Sigmoid colon (tissue), 4 donors: Measurements from ENCODE around the gene FURIN.

Source experiments
- EP300 ChIP-seq, 4 donors: sonication (generic); formaldehyde crosslinking; IDR thresholded peaks; one replicate each; pipeline ENCODE4 v1.6.1; 2017; ENCODE audit warnings: antibody characterized with exemption in 4 of 4
- POLR2A ChIP-seq, 2 donors: fragments of 450-650 bp; IDR thresholded peaks; one replicate each; pipeline ENCODE4 v1.6.1; 2016; ENCODE audit warnings: antibody characterized with exemption in 2 of 2, mild to moderate bottlenecking in 2 of 2, moderate library complexity in 2 of 2
- POLR2AphosphoS5 ChIP-seq, 4 donors: sonication (generic); formaldehyde crosslinking; IDR thresholded peaks; one replicate each; pipeline ENCODE4 v1.6.1; 2017; ENCODE audit warnings: antibody characterized with exemption in 4 of 4
- TF ChIP-seq, protein P1 (sequence below), 4 experiments: fragments of 450-650 bp in 3 of 4; fragments of 200-600 bp in 1 of 4; IDR thresholded peaks; one replicate each; pipeline ENCODE4 v1.5.1; 2016 to 2019; ENCODE audit warnings: antibody characterized with exemption in 4 of 4, mild to moderate bottlenecking in 3 of 4, moderate library complexity in 2 of 4

DNA sequence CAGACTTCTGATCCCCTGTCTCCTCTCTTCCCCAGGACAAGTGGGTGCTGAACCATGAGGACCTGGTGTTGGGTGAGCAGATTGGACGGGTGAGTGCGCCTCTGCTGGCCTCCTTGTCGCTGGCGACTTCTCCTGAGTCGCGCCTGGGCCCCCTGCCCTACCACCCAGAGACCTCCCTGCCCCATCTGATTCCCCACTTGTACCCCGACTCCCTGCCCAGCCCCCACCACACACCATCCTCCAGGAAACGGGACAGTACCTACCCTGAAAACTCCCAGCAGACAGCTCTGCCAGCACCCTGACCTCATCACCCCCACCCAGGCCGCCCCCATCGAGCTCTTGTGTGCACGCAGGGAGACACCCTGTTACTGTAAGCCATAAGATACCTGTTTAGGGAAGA, 23.6 kb downstream of the FURIN start:
- TF ChIP-seq, protein P1, sequence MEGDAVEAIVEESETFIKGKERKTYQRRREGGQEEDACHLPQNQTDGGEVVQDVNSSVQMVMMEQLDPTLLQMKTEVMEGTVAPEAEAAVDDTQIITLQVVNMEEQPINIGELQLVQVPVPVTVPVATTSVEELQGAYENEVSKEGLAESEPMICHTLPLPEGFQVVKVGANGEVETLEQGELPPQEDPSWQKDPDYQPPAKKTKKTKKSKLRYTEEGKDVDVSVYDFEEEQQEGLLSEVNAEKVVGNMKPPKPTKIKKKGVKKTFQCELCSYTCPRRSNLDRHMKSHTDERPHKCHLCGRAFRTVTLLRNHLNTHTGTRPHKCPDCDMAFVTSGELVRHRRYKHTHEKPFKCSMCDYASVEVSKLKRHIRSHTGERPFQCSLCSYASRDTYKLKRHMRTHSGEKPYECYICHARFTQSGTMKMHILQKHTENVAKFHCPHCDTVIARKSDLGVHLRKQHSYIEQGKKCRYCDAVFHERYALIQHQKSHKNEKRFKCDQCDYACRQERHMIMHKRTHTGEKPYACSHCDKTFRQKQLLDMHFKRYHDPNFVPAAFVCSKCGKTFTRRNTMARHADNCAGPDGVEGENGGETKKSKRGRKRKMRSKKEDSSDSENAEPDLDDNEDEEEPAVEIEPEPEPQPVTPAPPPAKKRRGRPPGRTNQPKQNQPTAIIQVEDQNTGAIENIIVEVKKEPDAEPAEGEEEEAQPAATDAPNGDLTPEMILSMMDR (IDR thresholded peaks at IDR 0.05) = no peak
- TF ChIP-seq POLR2AphosphoS5 (IDR thresholded peaks at IDR 0.05) (no peak), POLR2A (IDR thresholded peaks at IDR 0.05) (no peak), EP300 (IDR thresholded peaks at IDR 0.05) (no peak)
